IPS-15b (cell line): ENCODE results near the gene CACNB4.

Experiments
- H3K27me3 ChIP-seq: one replicate; pipeline ENCODE4 v1.6.1; 2013; ENCODE audit warnings: low read length; ENCODE audit not compliant: control insufficient read depth, insufficient read depth
- H3K36me3 ChIP-seq: one replicate; pipeline ENCODE4 v1.6.1; 2013; ENCODE audit warnings: low read length; ENCODE audit not compliant: control insufficient read depth, insufficient read depth
- H3K4me1 ChIP-seq: one replicate; pipeline ENCODE4 v1.6.1; 2013; ENCODE audit warnings: mild to moderate bottlenecking, low read length; ENCODE audit not compliant: control insufficient read depth, insufficient read depth
- H3K4me3 ChIP-seq: one replicate; pipeline ENCODE4 v1.5.1; 2013; ENCODE audit warnings: low read depth, low read length
- H3K9ac ChIP-seq: one replicate; pipeline ENCODE4 v1.6.1; 2013; ENCODE audit warnings: low read depth, mild to moderate bottlenecking, low read length
- H3K9me3 ChIP-seq: one replicate; pipeline ENCODE4 v1.6.1; 2013; ENCODE audit warnings: mild to moderate bottlenecking, low read length; ENCODE audit not compliant: control insufficient read depth, insufficient read depth

Gene CACNB4

GRCh38 chr2:151849413-151850010 is 249.3 kb downstream of the CACNB4 start:
- Histone ChIP-seq H3K4me1 (no peaks in the 10 kb centered on the region), H3K9me3 (no peaks in the 10 kb centered on the region), H3K4me3 (no peak overlapping the region), H3K27me3 (no peaks in the 10 kb centered on the region), H3K36me3 (no peaks in the 10 kb centered on the region), H3K9ac (no peak overlapping the region)

- H3K9ac ChIP-seq = no peak overlapping the region
- H3K4me1 ChIP-seq = no peaks in the 10 kb centered on the region
- no peaks in the 10 kb centered on the region for H3K27me3 ChIP-seq
- H3K4me3 ChIP-seq = no peak overlapping the region
- no peaks in the 10 kb centered on the region for H3K9me3 ChIP-seq
- no peaks in the 10 kb centered on the region for H3K36me3 ChIP-seq
These were observed 253.0 kb downstream of the CACNB4 start for GRCh38 chr2:151845884-151846283.

GRCh38 chr2:151845481-151845880 is 253.4 kb downstream of the CACNB4 start:
- Histone ChIP-seq H3K4me1 (no peaks in the 10 kb centered on the region), H3K4me3 (no peak overlapping the region), H3K9ac (no peak overlapping the region), H3K36me3 (no peaks in the 10 kb centered on the region), H3K27me3 (no peaks in the 10 kb centered on the region), H3K9me3 (no peaks in the 10 kb centered on the region)

GRCh38 chr2:151844211-151844896 is 254.5 kb downstream of the CACNB4 start:
- no peaks in the 10 kb centered on the region for H3K27me3 ChIP-seq
- no peaks in the 10 kb centered on the region for H3K4me1 ChIP-seq

GRCh38 chr2:151843691-151844061 is 255.2 kb downstream of the CACNB4 start:
- no peaks in the 10 kb centered on the region for H3K27me3 ChIP-seq
- no peaks in the 10 kb centered on the region for H3K9me3 ChIP-seq
- H3K36me3 ChIP-seq = no peaks in the 10 kb centered on the region
- no peaks in the 10 kb centered on the region for H3K4me1 ChIP-seq
- H3K9ac ChIP-seq = no peak overlapping the region
- no peak overlapping the region for H3K4me3 ChIP-seq

More at GRCh38 chr2:151844211-151844896, 254.5 kb downstream of the CACNB4 start:
- Histone ChIP-seq H3K36me3 (no peaks in the 10 kb centered on the region), H3K9ac (no peak overlapping the region), H3K4me3 (no peak overlapping the region), H3K9me3 (no peaks in the 10 kb centered on the region)

GRCh38 chr2:151842830-151843690 is 255.8 kb downstream of the CACNB4 start:
- H3K9ac ChIP-seq = no peak overlapping the region
- no peaks in the 10 kb centered on the region for H3K27me3 ChIP-seq
- H3K9me3 ChIP-seq = no peaks in the 10 kb centered on the region
- H3K4me3 ChIP-seq = no peak overlapping the region
- H3K36me3 ChIP-seq = no peaks in the 10 kb centered on the region
- no peaks in the 10 kb centered on the region for H3K4me1 ChIP-seq

- Histone ChIP-seq H3K27me3 (no peaks in the 10 kb centered on the region), H3K4me1 (no peaks in the 10 kb centered on the region), H3K9me3 (no peaks in the 10 kb centered on the region), H3K36me3 (no peaks in the 10 kb centered on the region), H3K4me3 (no peak overlapping the region), H3K9ac (no peak overlapping the region)
These were observed 257.8 kb downstream of the CACNB4 start for GRCh38 chr2:151841047-151841424.

GRCh38 chr2:151840216-151841046 is 258.4 kb downstream of the CACNB4 start:
- H3K27me3 ChIP-seq = no peaks in the 10 kb centered on the region
- H3K4me3 ChIP-seq = no peak overlapping the region
- H3K4me1 ChIP-seq = no peaks in the 10 kb centered on the region
- H3K9ac ChIP-seq = no peak overlapping the region
- no peaks in the 10 kb centered on the region for H3K36me3 ChIP-seq
- no peaks in the 10 kb centered on the region for H3K9me3 ChIP-seq

- Histone ChIP-seq H3K36me3 (no peaks in the 10 kb centered on the region), H3K4me1 (no peaks in the 10 kb centered on the region), H3K27me3 (no peaks in the 10 kb centered on the region), H3K9ac (no peak overlapping the region), H3K4me3 (no peak overlapping the region), H3K9me3 (no peaks in the 10 kb centered on the region)
These were observed 260.9 kb downstream of the CACNB4 start for GRCh38 chr2:151837926-151838325.

- H3K36me3 ChIP-seq = no peaks in the 10 kb centered on the region
- no peaks in the 10 kb centered on the region for H3K27me3 ChIP-seq
- H3K9me3 ChIP-seq = no peaks in the 10 kb centered on the region
- no peak overlapping the region for H3K4me3 ChIP-seq
- H3K4me1 ChIP-seq = no peaks in the 10 kb centered on the region
- H3K9ac ChIP-seq = no peak overlapping the region
These were observed 264.9 kb downstream of the CACNB4 start for GRCh38 chr2:151833984-151834383.

- Histone ChIP-seq H3K27me3 (no peaks in the 10 kb centered on the region), H3K4me3 (no peak overlapping the region)
These were observed 267.9 kb downstream of the CACNB4 start for GRCh38 chr2:151830961-151831360.

More at GRCh38 chr2:151830961-151831360, 267.9 kb downstream of the CACNB4 start:
- no peak overlapping the region for H3K9ac ChIP-seq
- no peaks in the 10 kb centered on the region for H3K36me3 ChIP-seq
- no peaks in the 10 kb centered on the region for H3K9me3 ChIP-seq
- H3K4me1 ChIP-seq = peaks cover 3% of the 10 kb centered on the region
